HG03097 (cell line): Measurements from ENCODE around the gene GGA2.
"Not testable (repeated sequence)": the region's sequence is repeated elsewhere in the genome, so short reads cannot be mapped to it uniquely, and the experiment has no call there.

Experiments
- ATAC-seq: cut with Tn5 transposase; IDR thresholded peaks from one replicate; pipeline ENCODE4 v1.9.1; 2021; ENCODE audit not compliant: unreplicated experiment, low FRiP score

GGA2 gene

GRCh38 chr16:23510164-23510914 lies at the start of gene GGA2:
Gene GGA2 (minus strand): TSS chr16:23510494. CDS start chr16:23510411, 83 bp downstream.
- peak; percentile 61 for ATAC-seq

GRCh38 chr16:23557779-23558702 lies 47.7 kb upstream of the GGA2 start:
- peak; percentile 11 for ATAC-seq

GRCh38 chr16:23556881-23557778 lies 46.8 kb upstream of the GGA2 start, which contains the start of the genes EARS2 and UBFD1:
Gene EARS2 (minus strand): TSS chr16:23557350. CDS start chr16:23557343, 7 bp downstream.
Gene UBFD1 (plus strand): TSS chr16:23557727. CDS start chr16:23557743, 16 bp downstream.
- peak; percentile 86 for ATAC-seq

DNA sequence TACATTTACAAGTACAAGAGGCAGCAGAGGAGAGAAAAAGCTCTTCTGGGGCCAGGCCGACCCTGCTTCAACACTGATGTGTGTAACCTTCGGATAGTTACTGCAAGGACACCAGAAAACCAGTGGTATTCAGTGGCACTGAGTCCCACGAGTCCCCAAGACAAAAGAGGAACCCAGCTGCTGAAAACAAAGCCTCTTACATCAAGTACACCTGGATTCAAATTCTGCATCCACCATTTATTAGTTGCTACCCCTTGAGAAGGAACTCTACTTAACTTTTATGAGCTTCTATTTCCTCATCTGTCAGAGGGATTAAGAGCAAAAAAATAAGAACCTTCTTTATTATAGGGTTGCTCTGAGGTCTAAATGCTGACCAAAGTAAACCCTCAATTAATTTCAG lies 44.2 kb upstream of the GGA2 start:
- no peak for ATAC-seq

GRCh38 chr16:23552161-23552560 lies 41.9 kb upstream of the GGA2 start:
- no peak for ATAC-seq

DNA sequence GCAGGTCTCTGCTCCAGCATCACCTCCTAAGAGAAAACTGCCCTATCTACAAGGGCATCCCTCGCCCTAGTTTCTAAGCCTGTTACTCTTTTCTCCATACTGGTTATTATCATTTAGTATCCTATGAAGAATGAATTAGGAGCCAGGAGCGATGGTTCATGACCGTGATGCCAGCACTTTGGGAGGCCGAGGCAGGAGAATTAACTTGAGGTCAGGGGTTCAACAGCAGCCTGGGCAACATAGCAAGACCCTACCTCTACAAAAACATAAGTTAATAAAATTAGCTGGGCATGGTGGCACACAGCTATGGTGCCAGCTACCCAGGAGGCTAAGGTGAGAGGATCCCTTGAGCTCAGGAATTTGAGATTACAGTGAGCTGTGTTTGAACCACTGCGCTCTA lies 39.6 kb upstream of the GGA2 start:
- ATAC-seq: no peak

DNA sequence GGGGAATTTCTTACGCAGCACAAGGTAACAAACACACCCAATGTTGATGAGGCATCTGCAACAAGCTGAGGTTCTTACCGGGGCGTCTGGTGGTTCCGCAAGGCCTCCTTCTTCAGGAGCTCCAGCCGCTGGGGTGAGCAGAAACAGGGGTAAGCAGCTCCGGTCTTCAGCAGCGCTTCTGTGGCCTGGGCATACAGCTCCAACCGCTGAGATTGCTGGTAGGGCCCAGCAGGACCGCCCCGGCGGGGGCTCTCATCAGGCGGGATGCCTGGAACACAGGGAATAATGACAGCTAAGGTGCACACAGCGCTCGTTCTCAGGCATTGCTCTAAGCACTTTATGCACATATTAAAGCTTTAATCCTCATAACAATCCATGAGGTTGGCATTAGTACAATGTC lies 34.1 kb upstream of the GGA2 start:
- no peak for ATAC-seq

- not testable (repeated sequence) for ATAC-seq
Measured at GRCh38 chr16:23540817-23541178, 30.5 kb upstream of the GGA2 start.

GRCh38 chr16:23539984-23540816 lies 29.9 kb upstream of the GGA2 start:
- ATAC-seq: no peak

GRCh38 chr16:23538919-23539278 lies 28.6 kb upstream of the GGA2 start:
- no peak for ATAC-seq

- ATAC-seq: no peak
Measured at GRCh38 chr16:23537390-23537789, 27.1 kb upstream of the GGA2 start.

GRCh38 chr16:23535901-23536300 lies 25.6 kb upstream of the GGA2 start:
- no peak for ATAC-seq

GRCh38 chr16:23534868-23535860 lies 24.9 kb upstream of the GGA2 start:
- ATAC-seq: no peak

- ATAC-seq: no peak
Measured at GRCh38 chr16:23532448-23532847, 22.2 kb upstream of the GGA2 start.

GRCh38 chr16:23530062-23530461 lies 19.8 kb upstream of the GGA2 start:
- ATAC-seq: no peak

- ATAC-seq: no peak
Measured at GRCh38 chr16:23528644-23529310, 18.5 kb upstream of the GGA2 start.

- ATAC-seq: no peak
Measured at GRCh38 chr16:23527961-23528643, 17.8 kb upstream of the GGA2 start.
